Activated B cell treated with CpG ODN at 0.5 μM for 24 hours (primary cell): ENCODE data around the gene SLC9A7. TPM values are rescaled to one million over a fixed set of nuclear protein-coding genes. Genes with fewer than 3 reads are reported as not detected.

Experiments used
- ATAC-seq: fragments of 200-7000 bp; cut with Tn5 transposase; one replicate; pipeline ENCODE4 v1.10.0; 2021; ENCODE audit warnings: low read depth, mild to moderate bottlenecking, moderate library complexity
- CTCF ChIA-PET: fragments of 350-600 bp; sonication (Branson Sonifier 250); formaldehyde crosslinking; loops from one replicate; lab custom pipeline; 2021; ENCODE audit warnings: antibody characterized with exemption; lab: Charles Lee
- POLR2A ChIA-PET: fragments of 350-600 bp; sonication (Branson Sonifier 250); formaldehyde crosslinking; loops from one replicate; lab custom pipeline; 2021; ENCODE audit warnings: antibody characterized with exemption; lab: Charles Lee
- DNase-seq: peaks from one replicate; pipeline ENCODE4 v3.0.0; 2022
- H3K27ac Mint-ChIP-seq: one replicate; pipeline ENCODE4 v1.8.0; 2020; ENCODE audit warnings: mixed read lengths
- H3K27me3 Mint-ChIP-seq: one replicate; pipeline ENCODE4 v1.8.0; 2021; ENCODE audit warnings: mixed read lengths
- H3K36me3 Mint-ChIP-seq: one replicate; pipeline ENCODE4 v1.8.0; 2021; ENCODE audit warnings: low read depth, mixed read lengths
- H3K4me1 Mint-ChIP-seq: one replicate; pipeline ENCODE4 v1.8.0; 2021; ENCODE audit warnings: mixed read lengths
- H3K4me3 Mint-ChIP-seq: one replicate; pipeline ENCODE4 v1.8.0; 2020; ENCODE audit warnings: mild to moderate bottlenecking, mixed read lengths
- H3K9me3 Mint-ChIP-seq: one replicate; pipeline ENCODE4 v1.8.0; 2020; ENCODE audit warnings: mixed read lengths
- intact Hi-C: fragments of 100-400 bp; cut with micrococcal nuclease; formaldehyde crosslinking; loops from one replicate; pipeline ENCODE4 v1.15.1; 2024
- total RNA-seq: library from RNA; stranded (reverse); gene quantifications from 2 replicates; pipeline ENCODE4 v1.2.3, GENCODE V29; 2022
- TF ChIP-seq, protein P1 (sequence below): fragments of 200-600 bp; IDR thresholded peaks from one replicate; pipeline ENCODE4 v1.8.0; 2022; ENCODE audit warnings: antibody characterized with exemption, mild to moderate bottlenecking

The SLC9A7 gene
- total RNA-seq, 1 donor from 2014 or later: 55.1 TPM

DNA sequence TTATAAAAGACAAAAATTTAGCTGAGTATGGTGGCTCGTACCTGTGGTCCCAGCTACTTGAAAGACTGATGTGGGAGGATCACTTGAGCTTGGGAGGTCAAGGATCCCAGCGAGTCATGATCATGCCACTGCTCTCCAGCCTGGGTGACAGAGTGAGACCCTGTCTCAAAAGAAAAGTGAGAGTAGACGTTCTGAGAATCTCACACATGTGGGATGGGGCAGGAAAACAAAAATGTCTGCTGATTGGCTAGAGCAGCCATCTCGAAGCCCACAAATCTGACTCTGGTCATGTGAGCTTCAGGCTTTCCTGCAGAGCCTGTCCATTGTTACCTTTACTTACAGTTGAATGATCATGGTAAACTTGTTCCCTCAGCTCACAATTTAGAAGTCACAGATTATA lies 23.1 kb upstream of the SLC9A7 start:
- H3K27ac Mint-ChIP-seq: no peak overlapping the region
- DNase-seq: no peak
- H3K27me3 Mint-ChIP-seq: no peaks in the 10 kb centered on the region
- H3K4me1 Mint-ChIP-seq: no peaks in the 10 kb centered on the region
- ATAC-seq: no peak
- TF ChIP-seq, protein P1, sequence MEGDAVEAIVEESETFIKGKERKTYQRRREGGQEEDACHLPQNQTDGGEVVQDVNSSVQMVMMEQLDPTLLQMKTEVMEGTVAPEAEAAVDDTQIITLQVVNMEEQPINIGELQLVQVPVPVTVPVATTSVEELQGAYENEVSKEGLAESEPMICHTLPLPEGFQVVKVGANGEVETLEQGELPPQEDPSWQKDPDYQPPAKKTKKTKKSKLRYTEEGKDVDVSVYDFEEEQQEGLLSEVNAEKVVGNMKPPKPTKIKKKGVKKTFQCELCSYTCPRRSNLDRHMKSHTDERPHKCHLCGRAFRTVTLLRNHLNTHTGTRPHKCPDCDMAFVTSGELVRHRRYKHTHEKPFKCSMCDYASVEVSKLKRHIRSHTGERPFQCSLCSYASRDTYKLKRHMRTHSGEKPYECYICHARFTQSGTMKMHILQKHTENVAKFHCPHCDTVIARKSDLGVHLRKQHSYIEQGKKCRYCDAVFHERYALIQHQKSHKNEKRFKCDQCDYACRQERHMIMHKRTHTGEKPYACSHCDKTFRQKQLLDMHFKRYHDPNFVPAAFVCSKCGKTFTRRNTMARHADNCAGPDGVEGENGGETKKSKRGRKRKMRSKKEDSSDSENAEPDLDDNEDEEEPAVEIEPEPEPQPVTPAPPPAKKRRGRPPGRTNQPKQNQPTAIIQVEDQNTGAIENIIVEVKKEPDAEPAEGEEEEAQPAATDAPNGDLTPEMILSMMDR: no peak
- H3K4me3 Mint-ChIP-seq: no peak overlapping the region
- intact Hi-C loops: no loop called here
- no peaks in the 10 kb centered on the region for H3K36me3 Mint-ChIP-seq
- ChIA-PET CTCF (no interaction called here), POLR2A (interaction anchor here (0.7 kb wide), 1 partner anchor 838 kb away, joined by 7 read pairs; no protein-coding TSS in a partner anchor)
- no peaks in the 10 kb centered on the region for H3K9me3 Mint-ChIP-seq

DNA sequence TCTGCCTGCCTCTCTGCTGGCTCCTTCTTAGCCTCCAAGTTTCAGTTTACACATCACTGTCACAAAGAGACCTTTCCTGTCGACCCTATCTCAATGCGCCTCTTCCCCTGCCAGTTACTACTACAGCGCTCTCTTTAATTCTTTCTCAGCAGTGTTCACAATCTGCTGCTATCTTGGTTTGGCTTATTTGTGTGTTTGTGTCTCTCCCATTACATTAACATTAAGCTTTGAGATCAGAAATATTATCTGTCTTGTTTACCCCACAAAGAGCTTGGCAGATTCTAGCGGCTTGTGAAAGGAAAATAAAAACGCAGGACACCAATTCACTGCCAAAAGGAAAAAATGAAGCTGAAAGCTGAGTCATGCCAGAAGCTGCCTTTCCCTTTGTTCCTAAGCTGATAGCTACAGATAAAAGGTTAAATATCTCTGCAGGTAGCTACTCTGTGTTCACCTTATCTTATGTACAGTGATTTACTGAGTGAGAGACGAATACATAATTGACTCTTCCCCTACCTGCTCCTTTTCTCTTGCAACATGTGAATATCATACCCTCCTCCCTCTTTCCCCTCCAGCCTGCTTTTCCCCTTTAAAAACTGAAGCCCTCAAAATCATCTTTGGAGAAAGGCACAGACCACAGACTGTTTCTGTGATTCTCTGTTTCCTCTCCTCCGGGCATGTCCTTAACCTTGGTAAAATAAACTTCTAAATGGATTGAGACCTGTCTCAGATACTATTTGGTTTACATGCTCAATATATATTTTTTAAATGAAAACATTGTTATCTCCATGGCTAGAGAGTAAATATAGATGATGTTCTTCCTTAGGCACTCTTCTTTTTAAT lies 19.3 kb upstream of the SLC9A7 start:
- intact Hi-C loops: no loop called here
- POLR2A ChIA-PET: interaction anchor here (0.6 kb wide), 1 partner anchor 67 kb away, joined by 3 read pairs; no protein-coding TSS in a partner anchor
- no peaks in the 10 kb centered on the region for H3K4me1 Mint-ChIP-seq
- TF ChIP-seq, protein P1: no peak
- no peak for DNase-seq
- H3K4me3 Mint-ChIP-seq: no peak overlapping the region
- ATAC-seq: no peak
- H3K9me3 Mint-ChIP-seq: no peaks in the 10 kb centered on the region
- H3K36me3 Mint-ChIP-seq: no peaks in the 10 kb centered on the region
- CTCF ChIA-PET: no interaction called here
- no peak overlapping the region for H3K27ac Mint-ChIP-seq
- H3K27me3 Mint-ChIP-seq: no peaks in the 10 kb centered on the region

DNA sequence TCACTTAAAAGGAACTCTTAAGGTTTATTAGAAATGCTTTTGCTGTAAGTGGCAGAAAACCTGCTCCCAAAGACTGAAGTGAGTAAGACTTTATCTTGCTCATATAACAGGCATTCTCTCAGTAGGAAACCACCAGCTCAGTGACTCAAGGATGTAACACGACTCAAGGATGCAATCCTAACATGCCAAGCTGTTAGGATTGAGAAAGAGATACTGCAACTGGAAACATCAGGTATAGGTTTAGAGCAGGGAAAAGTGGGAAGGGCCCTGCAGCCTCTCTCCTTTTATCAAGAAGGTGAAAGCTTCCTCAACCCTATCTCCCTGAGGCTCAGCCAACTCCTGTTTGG lies 11.9 kb upstream of the SLC9A7 start:
- intact Hi-C loops: no loop called here
- ChIA-PET POLR2A (interaction anchor here (0.6 kb wide), 1 partner anchor 191 kb away, joined by 4 read pairs; no protein-coding TSS in a partner anchor), CTCF (no interaction called here)
- Mint-ChIP-seq H3K27ac (no peak overlapping the region), H3K4me3 (no peak overlapping the region), H3K4me1 (no peaks in the 10 kb centered on the region), H3K36me3 (no peaks in the 10 kb centered on the region), H3K27me3 (no peaks in the 10 kb centered on the region), H3K9me3 (no peaks in the 10 kb centered on the region)
- ATAC-seq (no peak), DNase-seq (no peak)
- TF ChIP-seq, protein P1: no peak

DNA sequence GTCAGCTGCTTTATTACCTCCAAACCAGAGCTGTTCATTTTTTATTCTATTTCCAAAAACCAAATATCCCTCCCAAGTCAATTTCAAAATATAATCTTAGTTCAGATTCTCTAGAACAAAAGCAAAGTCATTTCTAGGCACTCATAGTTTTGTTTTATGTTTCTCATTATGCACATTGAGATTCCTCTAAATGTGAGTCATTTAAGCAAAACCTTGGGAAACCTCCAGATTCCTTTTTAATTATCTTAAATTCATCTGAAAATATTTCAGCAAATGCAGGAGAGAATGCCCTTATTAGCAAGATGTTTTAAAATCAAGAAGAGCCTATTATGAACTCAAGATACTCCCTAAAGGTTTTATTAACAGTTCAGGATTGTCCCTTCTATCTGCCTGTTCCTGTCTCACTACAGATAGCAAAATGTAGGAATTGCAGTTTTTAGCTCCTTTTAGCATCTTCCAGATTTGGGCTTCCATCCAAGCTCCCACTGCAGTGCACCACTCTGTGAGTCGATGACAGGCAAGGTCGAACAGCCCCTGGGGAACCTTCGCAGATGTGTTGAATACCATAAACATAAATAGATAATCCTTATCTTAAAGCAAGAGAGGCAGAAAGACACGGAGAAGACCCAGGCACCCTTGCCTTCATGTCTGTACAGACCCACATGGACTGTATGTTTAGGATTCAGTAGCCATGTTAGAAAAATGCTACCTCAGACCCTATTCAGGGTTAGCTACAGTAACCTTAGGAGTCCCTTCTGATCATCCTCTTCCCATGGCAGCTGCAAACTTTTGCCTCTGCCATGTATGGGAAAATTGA lies 11.3 kb upstream of the SLC9A7 start:
- TF ChIP-seq, protein P1: no peak
- DNase-seq (no peak), ATAC-seq (no peak)
- H3K27ac Mint-ChIP-seq: no peak overlapping the region
- no peaks in the 10 kb centered on the region for H3K9me3 Mint-ChIP-seq
- H3K27me3 Mint-ChIP-seq: no peaks in the 10 kb centered on the region
- CTCF ChIA-PET: no interaction called here
- intact Hi-C loops: no loop called here
- POLR2A ChIA-PET: interaction anchor here (0.5 to 0.6 kb wide), 2 partner anchors 116 to 190 kb away, joined by 3 to 4 read pairs; no protein-coding TSS in a partner anchor
- no peaks in the 10 kb centered on the region for H3K36me3 Mint-ChIP-seq
- no peak overlapping the region for H3K4me3 Mint-ChIP-seq
- no peaks in the 10 kb centered on the region for H3K4me1 Mint-ChIP-seq

DNA sequence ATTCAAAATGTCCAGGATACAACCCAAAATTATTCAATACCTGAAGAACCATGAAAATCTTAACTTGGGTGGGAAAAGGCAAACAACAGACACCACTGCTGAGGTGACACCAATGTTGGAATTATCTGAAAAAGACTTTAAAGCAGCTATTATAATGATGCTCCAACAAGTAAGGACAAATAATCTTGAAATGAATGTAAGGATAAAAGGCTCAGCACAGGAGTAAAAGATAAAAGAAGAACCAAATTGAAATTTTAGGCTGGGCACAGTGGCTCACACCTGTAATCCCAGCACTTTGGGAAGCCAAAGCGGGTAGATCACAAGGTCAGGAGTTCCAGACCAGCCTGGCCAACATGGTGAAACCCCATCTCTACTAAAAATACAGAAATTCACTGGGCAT lies 4.0 kb upstream of the SLC9A7 start:
- intact Hi-C loops: no loop called here
- no peak overlapping the region for H3K4me3 Mint-ChIP-seq

More for the DNA sequence above, 4.0 kb upstream of the SLC9A7 start:
- no peaks in the 10 kb centered on the region for H3K9me3 Mint-ChIP-seq
- TF ChIP-seq, protein P1: no peak
- H3K27ac Mint-ChIP-seq: no peak overlapping the region
- peaks cover 7% of the 10 kb centered on the region for H3K36me3 Mint-ChIP-seq
- CTCF ChIA-PET: no interaction called here
- DNase-seq (no peak), ATAC-seq (no peak)
- H3K27me3 Mint-ChIP-seq: no peaks in the 10 kb centered on the region
- POLR2A ChIA-PET: no interaction called here
- H3K4me1 Mint-ChIP-seq: peaks cover 11% of the 10 kb centered on the region
